ENCODE measurements around the gene ZNF385C.

DNA sequence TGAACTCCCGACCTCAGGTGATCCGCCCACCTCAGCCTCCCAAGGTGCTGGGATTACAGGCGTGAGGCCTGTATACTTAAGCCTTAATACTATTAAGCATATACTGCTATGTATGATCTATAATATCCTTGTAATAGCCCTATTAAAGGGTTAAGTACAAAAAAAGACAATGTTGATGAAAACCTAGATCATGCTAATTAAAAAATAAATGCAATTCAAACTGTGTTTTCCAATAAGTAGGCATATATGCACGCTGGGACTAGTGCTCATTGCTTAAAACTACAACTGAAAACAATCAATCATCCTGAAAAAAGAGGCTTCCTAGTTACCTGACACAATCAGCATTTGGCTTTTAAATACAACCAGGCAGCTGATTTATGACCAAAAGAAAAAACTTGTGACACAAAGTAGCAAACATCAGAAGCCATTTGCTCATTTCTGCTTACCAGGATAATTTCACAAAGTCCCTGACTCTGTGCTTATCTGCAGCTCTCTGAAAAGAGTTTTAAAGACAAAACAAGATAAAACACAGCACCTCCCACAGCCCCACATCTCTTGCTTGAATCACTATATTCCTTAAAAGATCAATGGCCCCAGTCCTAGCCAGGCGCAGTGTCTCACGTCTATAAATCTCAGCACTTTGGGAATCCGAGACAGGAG, 11.1 kb downstream of the ZNF385C start:
- TF ChIP-seq, protein P1, sequence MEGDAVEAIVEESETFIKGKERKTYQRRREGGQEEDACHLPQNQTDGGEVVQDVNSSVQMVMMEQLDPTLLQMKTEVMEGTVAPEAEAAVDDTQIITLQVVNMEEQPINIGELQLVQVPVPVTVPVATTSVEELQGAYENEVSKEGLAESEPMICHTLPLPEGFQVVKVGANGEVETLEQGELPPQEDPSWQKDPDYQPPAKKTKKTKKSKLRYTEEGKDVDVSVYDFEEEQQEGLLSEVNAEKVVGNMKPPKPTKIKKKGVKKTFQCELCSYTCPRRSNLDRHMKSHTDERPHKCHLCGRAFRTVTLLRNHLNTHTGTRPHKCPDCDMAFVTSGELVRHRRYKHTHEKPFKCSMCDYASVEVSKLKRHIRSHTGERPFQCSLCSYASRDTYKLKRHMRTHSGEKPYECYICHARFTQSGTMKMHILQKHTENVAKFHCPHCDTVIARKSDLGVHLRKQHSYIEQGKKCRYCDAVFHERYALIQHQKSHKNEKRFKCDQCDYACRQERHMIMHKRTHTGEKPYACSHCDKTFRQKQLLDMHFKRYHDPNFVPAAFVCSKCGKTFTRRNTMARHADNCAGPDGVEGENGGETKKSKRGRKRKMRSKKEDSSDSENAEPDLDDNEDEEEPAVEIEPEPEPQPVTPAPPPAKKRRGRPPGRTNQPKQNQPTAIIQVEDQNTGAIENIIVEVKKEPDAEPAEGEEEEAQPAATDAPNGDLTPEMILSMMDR (conservative IDR thresholded peaks at IDR 0.05) = no peak
- TF ChIP-seq ZFX (IDR thresholded peaks at IDR 0.05) = no peak
